ENCODE data around the gene HS2ST1.

GRCh38 chr1:86951430-86951829 is 37.0 kb downstream of the HS2ST1 start:
- no peak for TF ChIP-seq EZH2 (IDR thresholded peaks at IDR 0.05; ENCODE audit: low read length, missing control alignments)
- no peak for TF ChIP-seq CTCF (conservative IDR thresholded peaks at IDR 0.05 in 1 of 2, IDR thresholded peaks at IDR 0.05 in 1 of 2; ENCODE audit: low read depth in 1 of 2, low read length in 2 of 2)
